GM23248 (cell line): ENCODE measurements around the gene SPON2. TPM values are rescaled to one million over a fixed set of nuclear protein-coding genes. Genes with fewer than 3 reads are reported as not detected.

Experiments used
- DNase-seq: peaks from one replicate; pipeline ENCODE4 v3.0.0-alpha.2; 2015
- H2AFZ ChIP-seq: fragments of 200-600 bp; sonication (generic); 2 replicates; pipeline ENCODE4 v1.6.1; 2016; ENCODE audit warnings: antibody characterized with exemption
- H3F3A ChIP-seq: fragments of 200-600 bp; sonication (generic); 2 replicates; pipeline ENCODE4 v1.6.1; 2016; ENCODE audit warnings: mild to moderate bottlenecking, antibody characterized with exemption, mixed run types; ENCODE audit not compliant: insufficient read depth
- H3K27ac ChIP-seq: fragments of 200-600 bp; sonication (generic); 2 replicates; pipeline ENCODE4 v1.5.1; 2016; ENCODE audit warnings: mild to moderate bottlenecking
- H3K27me3 ChIP-seq: fragments of 200-600 bp; sonication (generic); replicated peaks from 2 replicates; pipeline ENCODE4 v1.6.1; 2016; ENCODE audit warnings: mild to moderate bottlenecking; ENCODE audit not compliant: insufficient read depth
- H3K36me3 ChIP-seq: fragments of 200-600 bp; sonication (generic); 2 replicates; pipeline ENCODE4 v1.6.1; 2016; ENCODE audit warnings: low read depth, mild to moderate bottlenecking
- H3K4me1 ChIP-seq: fragments of 200-600 bp; sonication (generic); 2 replicates; pipeline ENCODE4 v1.6.1; 2016; ENCODE audit warnings: mild to moderate bottlenecking; ENCODE audit not compliant: insufficient read depth
- H3K4me2 ChIP-seq: fragments of 200-600 bp; sonication (generic); one replicate; pipeline ENCODE4 v1.6.1; 2016; ENCODE audit warnings: mild to moderate bottlenecking; ENCODE audit not compliant: unreplicated experiment
- H3K4me3 ChIP-seq: fragments of 200-600 bp; sonication (generic); 2 replicates; pipeline ENCODE4 v1.5.1; 2016; ENCODE audit warnings: mild to moderate bottlenecking
- H3K79me2 ChIP-seq: fragments of 200-600 bp; sonication (generic); 2 replicates; pipeline ENCODE4 v1.6.1; 2016; ENCODE audit warnings: mild to moderate bottlenecking; ENCODE audit not compliant: insufficient read depth
- H3K9ac ChIP-seq: fragments of 200-600 bp; sonication (generic); 2 replicates; pipeline ENCODE4 v1.6.1; 2016; ENCODE audit warnings: mild to moderate bottlenecking
- H3K9me2 ChIP-seq: fragments of 200-600 bp; sonication (generic); 2 replicates; pipeline ENCODE4 v1.6.1; 2016; ENCODE audit warnings: mixed run types, mild to moderate bottlenecking, moderate library complexity; ENCODE audit not compliant: insufficient read depth
- H3K9me3 ChIP-seq: fragments of 200-600 bp; sonication (generic); one replicate; pipeline ENCODE4 v1.6.1; 2017; ENCODE audit warnings: low read depth
- H4K20me1 ChIP-seq: fragments of 200-600 bp; sonication (generic); 2 replicates; pipeline ENCODE4 v1.6.0; 2016; ENCODE audit not compliant: insufficient read depth
- EZH2 ChIP-seq: fragments of 200-600 bp; sonication (generic); IDR thresholded peaks from 2 replicates; pipeline ENCODE4 v1.6.1; 2018; ENCODE audit warnings: antibody characterized with exemption, mild to moderate bottlenecking; ENCODE audit not compliant: insufficient read depth, poor library complexity, severe bottlenecking
- EZH2phosphoT487 ChIP-seq: fragments of 200-600 bp; sonication (generic); IDR thresholded peaks from 2 replicates; pipeline ENCODE4 v1.6.1; 2018; ENCODE audit warnings: antibody characterized with exemption, moderate library complexity, mild to moderate bottlenecking, low read depth; ENCODE audit not compliant: insufficient read depth
- WGBS, 2 experiments: methylation state at CpG; one replicate each; pipeline ENCODE4 v1.1.6; 2015 to 2017; ENCODE audit warnings: low lambda C conversion rate in 2 of 2, low coverage in 1 of 2; ENCODE audit errors: missing lambda C conversion rate in 2 of 2; 5-methylcytosine and 5-hydroxymethylcytosine counted together
- in situ Hi-C: fragments of 300-500 bp; cut with MboI; formaldehyde crosslinking; loops from 2 replicates; pipeline ENCODE4 v1.15.0; 2020
- polyA plus RNA-seq: library from polyadenylated mRNA; unstranded; fragments of >200 nt; fragmentation: Nextera tagmentation; extraction: Ambion mirVana; gene quantifications from 2 replicates; pipeline ENCODE4 v1.2.1, GENCODE V29; 2016
- total RNA-seq: library from RNA; depleted of rRNA; stranded (reverse); fragments of >200 nt; shearing (Covaris generic); gene quantifications from 2 replicates; pipeline ENCODE4 v1.2.3, GENCODE V29; 2014

The SPON2 gene
- total and polyA plus RNA-seq, 2 experiments from 2014 or later, result 5.7 to 6.2 TPM

GRCh38 chr4:1215141-1216075 lies 43.0 kb upstream of the SPON2 start:
- Histone ChIP-seq H3K4me3 (no peak overlapping the region), H3K9ac (no peak overlapping the region), H3F3A (no peaks in the 10 kb centered on the region), H3K4me1 (no peaks in the 10 kb centered on the region), H3K9me2 (no peaks in the 10 kb centered on the region), H3K79me2 (peaks cover 7% of the 10 kb centered on the region), H3K9me3 (no peaks in the 10 kb centered on the region), H3K36me3 (no peaks in the 10 kb centered on the region), H3K27ac (no peak overlapping the region), H3K4me2 (no peak overlapping the region), H4K20me1 (no peaks in the 10 kb centered on the region), H3K27me3 (no peaks in the 10 kb centered on the region), H2AFZ (no peak overlapping the region)
- no peak for DNase-seq
- in situ Hi-C loops, result no loop called here
- TF ChIP-seq EZH2, result no peak
- no peak for TF ChIP-seq EZH2phosphoT487
- WGBS, 2 experiments, result 86% methylated on average over 31 of the region's 31 CpGs

GRCh38 chr4:1214101-1215095 lies 42.0 kb upstream of the SPON2 start:
- Histone ChIP-seq H3K9me3 (no peaks in the 10 kb centered on the region), H3K79me2 (peaks cover 7% of the 10 kb centered on the region), H3K36me3 (no peaks in the 10 kb centered on the region), H3K27me3 (no peaks in the 10 kb centered on the region), H3K4me1 (peaks cover 5% of the 10 kb centered on the region; the same call in 1 of the 2 replicates), H3F3A (no peaks in the 10 kb centered on the region), H3K4me3 (no peak overlapping the region), H3K9ac (no peak overlapping the region), H3K27ac (no peak overlapping the region), H3K9me2 (no peaks in the 10 kb centered on the region), H3K4me2 (no peak overlapping the region), H4K20me1 (no peaks in the 10 kb centered on the region), H2AFZ (no peak overlapping the region)
- WGBS, 2 experiments, result 91% methylated on average over 39 to 47 of the region's 48 CpGs
- no peak for DNase-seq
- in situ Hi-C loops, result no loop called here
- TF ChIP-seq EZH2 (no peak), EZH2phosphoT487 (no peak)

GRCh38 chr4:1213336-1213995 lies 41.1 kb upstream of the SPON2 start:
- in situ Hi-C loops, result no loop called here
- H3K4me1 ChIP-seq, result peaks cover 10% of the 10 kb centered on the region; the same call in 1 of the 2 replicates
- H3K4me2 ChIP-seq, result no peak overlapping the region
- no peaks in the 10 kb centered on the region for H3K9me2 ChIP-seq
- 91 to 93% methylated on average over 19 of the region's 20 CpGs for WGBS, 2 experiments
- H2AFZ ChIP-seq, result no peak overlapping the region
- TF ChIP-seq EZH2 (no peak), EZH2phosphoT487 (no peak)
- H3K9me3 ChIP-seq, result no peaks in the 10 kb centered on the region
- peaks cover 4% of the 10 kb centered on the region for H3K79me2 ChIP-seq
- no peaks in the 10 kb centered on the region for H3K36me3 ChIP-seq
- no peak overlapping the region for H3K27ac ChIP-seq
- no peak overlapping the region for H3K9ac ChIP-seq
- H3K27me3 ChIP-seq, result no peaks in the 10 kb centered on the region
- no peak overlapping the region for H3K4me3 ChIP-seq
- no peak for DNase-seq
- no peaks in the 10 kb centered on the region for H3F3A ChIP-seq
- no peaks in the 10 kb centered on the region for H4K20me1 ChIP-seq
